HT-29 (cell line): ENCODE results near the gene ZNF608. TPM values are rescaled to one million over a fixed set of nuclear protein-coding genes. Genes with fewer than 3 reads are reported as not detected.

ENCODE experiments used
- DNase-seq: peaks from one replicate; pipeline ENCODE4 v3.0.0-alpha.2; 2015; ENCODE audit warnings: low spot score
- total RNA-seq: library from RNA; depleted of rRNA; stranded (reverse); fragments of >200 nt; shearing (Covaris generic); gene quantifications from 2 replicates; pipeline ENCODE4 v1.2.3, GENCODE V29; 2014; rRNA removed

ZNF608 gene
- total RNA-seq, result 3.7 and 4.9 TPM in 2 replicates

- peak; percentile 62 for DNase-seq
Observed at GRCh38 chr5:124745928-124746915, at the start of gene ZNF608. TSS of gene ZNF608 (minus strand) at chr5:124746639. CDS start at chr5:124744989, 1,650 bp downstream.

DNA sequence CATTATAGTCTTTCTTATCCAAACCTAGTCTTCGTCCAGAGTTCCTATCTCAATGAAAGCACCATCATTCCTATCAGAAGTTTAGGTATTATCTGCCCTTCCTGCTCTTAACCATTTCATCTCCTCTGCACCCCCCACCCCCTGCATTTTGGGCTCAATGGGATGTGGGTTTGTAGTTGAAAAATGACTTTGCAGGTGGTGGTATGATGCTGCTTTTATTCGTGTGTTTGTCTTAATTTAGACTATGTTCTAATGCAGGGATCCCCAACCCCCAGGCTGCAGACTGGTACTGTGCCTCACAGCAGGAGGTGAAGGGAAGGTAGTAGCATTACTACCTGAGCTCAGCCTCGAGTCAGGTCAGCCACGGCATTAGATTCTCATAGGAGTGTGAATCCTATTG lies 49.4 kb upstream of the ZNF608 start:
- no peak for DNase-seq

DNA sequence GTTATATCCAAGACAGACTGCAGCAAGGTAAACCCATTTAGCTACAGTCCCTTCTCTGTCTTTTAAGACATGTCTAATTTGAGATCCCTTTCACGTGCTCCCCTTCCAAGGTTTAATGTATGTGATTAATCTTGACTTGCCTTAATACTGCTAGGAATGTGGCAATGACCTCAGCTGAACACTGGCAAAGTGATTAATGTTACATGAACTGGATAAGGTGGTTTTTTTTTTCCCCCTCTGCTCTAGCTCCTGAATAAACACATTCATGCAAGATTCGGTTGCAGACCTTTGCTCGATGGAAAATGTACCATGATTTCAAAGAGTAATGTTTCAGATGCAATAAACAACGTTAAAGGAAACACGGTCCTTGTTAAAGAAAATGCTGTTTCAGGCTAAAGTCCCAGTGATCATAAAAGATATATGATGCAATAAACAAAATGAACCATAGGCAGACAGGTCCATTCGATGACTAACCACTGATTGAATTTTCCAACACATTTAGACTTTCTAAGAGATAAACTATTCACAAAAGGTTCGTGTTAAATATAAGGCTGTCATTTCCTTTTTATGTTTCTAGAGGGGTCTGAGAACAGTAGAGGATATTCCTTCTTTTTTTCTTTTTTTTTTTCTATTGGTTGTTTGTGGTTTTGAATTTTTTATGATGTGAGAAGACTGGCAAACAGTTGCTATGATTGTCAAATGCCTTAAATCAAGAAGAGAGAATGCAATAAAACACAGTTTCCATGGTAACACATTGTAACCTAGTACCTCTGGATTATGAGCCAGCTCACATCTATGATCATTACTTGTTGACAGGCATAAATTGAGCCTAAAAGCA lies 44.7 kb upstream of the ZNF608 start:
- peak; percentile 56 for DNase-seq

- DNase-seq, result no peak
Observed at GRCh38 chr5:124790301-124790894, 44.0 kb upstream of the ZNF608 start.

DNA sequence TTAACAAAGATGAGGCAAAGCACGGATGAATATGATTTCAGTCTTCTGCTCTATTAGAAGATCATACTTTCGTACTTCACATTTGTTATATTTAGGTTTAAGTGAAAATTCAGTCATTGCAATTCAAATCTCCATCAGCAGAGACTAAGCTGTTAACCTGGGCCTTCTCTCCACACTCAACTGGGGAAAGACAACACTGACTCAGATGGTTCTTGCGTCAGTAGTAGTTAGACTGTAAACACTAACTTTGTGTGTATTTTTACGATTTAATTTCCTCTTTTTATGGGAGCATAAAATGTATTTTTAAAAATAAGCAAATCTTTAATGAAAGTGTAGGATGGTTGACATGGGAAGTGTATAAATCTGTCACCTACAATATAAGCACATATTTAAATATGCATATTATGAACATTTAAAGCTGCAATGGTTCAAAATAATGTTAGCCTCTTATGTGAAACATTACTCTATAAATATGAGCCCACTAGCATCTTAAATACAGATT lies 42.7 kb upstream of the ZNF608 start:
- no peak for DNase-seq

GRCh38 chr5:124783794-124784193 lies 37.4 kb upstream of the ZNF608 start:
- no peak for DNase-seq

DNA sequence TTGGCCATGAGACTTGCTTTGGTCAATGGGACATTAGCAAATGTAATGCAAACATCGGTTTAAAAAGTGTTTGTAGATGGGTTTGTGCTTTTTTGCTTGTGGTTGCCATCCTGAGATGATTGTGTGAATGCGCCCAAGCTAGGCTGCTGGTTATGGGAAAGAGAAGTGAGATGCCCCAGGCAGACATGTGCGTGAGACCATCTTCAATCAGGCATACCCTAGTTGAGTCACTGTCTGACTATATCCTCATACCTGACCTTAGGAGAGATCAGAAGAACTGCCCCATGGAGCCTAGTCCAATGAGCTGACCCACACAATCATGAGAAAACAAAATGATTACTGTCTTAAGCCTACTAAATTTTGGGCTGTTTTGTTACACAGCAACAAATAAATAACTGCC lies 36.8 kb upstream of the ZNF608 start:
- DNase-seq, result no peak

- DNase-seq, result no peak
Observed at GRCh38 chr5:124782262-124782661, 35.8 kb upstream of the ZNF608 start.

DNA sequence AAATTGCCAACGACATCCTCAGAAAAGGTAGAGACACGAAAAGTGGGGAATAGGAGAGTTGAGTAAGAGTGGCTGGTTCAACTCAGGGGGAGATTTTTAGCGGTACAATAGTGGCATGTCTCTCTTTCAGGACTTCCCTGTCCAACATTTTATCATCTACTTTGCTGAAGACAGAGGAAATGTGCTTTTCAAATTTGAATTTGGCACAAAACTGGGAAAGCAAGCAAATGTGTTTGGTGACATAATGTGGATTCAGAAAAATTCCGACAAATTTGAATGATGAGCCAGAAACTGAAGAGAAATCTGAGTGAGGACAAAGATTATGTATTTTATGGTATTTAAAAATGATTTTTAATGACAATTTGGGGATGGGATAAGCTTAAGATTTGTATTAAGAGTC lies 33.6 kb upstream of the ZNF608 start:
- DNase-seq, result no peak

- no peak for DNase-seq
Observed at GRCh38 chr5:124773315-124774311, 27.2 kb upstream of the ZNF608 start.

DNA sequence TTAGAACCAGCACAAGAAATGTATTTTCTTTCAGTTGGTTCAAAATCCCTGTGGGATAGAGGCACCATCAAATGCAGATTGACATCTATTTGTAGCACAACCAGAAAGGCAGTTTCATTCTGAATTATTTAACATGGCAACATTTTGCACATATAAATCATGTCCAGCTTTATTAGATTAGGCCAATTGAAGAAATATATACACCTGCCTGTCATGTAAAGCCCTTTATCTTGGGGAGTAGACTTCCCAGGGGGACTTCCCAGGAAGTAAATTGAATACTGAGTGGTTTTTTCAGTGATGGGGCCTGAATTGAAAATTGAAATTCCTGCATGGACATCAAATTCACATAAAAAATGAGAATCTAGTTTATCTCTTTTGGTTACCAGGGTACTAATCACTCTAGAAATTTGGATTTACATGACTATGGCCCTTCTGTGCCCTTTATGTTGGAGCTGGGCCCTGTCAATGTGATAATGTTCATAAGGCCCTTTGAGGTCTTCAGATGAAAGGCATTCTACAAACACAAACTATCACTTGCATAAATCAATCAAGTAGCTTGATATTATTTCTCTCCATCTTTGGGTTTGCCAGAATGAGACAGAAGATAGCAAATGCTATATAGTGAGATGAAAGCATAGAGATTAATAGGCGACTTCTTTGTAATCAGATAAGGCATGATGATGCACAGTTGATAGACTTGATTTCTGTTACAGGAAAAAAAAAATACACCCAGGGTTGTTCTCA lies 26.2 kb upstream of the ZNF608 start:
- DNase-seq, result no peak

DNA sequence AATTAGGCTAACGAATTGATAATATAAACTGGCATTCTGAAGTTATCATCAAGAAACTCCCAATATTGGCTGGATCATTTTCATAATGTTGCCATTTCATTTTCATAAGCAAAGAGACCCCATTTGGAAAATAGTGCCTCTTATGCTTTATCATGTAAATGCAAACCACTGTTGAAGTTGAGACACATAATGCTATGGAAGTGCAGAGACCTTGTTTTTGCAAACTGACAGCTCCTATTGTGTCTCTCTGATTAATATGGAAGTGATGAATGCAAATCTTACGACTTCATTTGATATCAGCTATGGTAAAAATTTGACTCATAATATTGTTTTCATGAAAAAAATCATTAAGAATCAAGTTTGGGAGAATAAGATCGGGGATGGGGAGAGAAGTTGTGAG lies 25.3 kb upstream of the ZNF608 start:
- no peak for DNase-seq

- DNase-seq, result no peak
Observed at GRCh38 chr5:124764992-124765611, 18.7 kb upstream of the ZNF608 start.

GRCh38 chr5:124764585-124764984 lies 18.1 kb upstream of the ZNF608 start:
- DNase-seq, result no peak

GRCh38 chr5:124761010-124761409 lies 14.6 kb upstream of the ZNF608 start:
- DNase-seq, result no peak

DNA sequence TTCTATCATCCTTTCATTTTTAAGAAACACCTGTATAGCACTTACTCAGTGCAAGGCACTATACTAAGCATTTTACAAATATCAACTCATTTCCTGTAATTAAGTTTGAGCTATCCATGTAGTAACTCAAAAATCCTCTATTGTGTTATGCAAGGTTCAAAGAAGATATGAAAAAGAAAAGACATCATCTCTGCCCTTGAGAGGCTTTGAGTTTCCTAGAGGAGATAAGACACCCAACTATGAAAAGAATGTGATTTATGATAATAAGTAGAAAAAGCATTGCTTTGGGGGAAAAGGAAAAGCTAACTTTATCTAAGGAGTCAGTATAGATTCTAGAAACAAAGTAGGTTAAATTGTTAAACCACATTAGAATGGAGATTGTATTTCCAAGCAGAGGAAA lies 14.2 kb upstream of the ZNF608 start:
- DNase-seq, result no peak

GRCh38 chr5:124755565-124755964 lies 9.1 kb upstream of the ZNF608 start:
- no peak for DNase-seq

GRCh38 chr5:124755041-124755440 lies 8.6 kb upstream of the ZNF608 start:
- no peak for DNase-seq

- DNase-seq, result no peak
Observed at GRCh38 chr5:124754206-124754927, 7.9 kb upstream of the ZNF608 start.
